GM19035 (cell line): ENCODE measurements around the gene GDF9.

Source experiments
- ATAC-seq: cut with Tn5 transposase; IDR thresholded peaks from one replicate; pipeline ENCODE4 v1.9.1; 2021; ENCODE audit not compliant: unreplicated experiment

GDF9 gene

GRCh38 chr5:132822650-132823480 is 43.4 kb downstream of the GDF9 start:
- no peak for ATAC-seq

- no peak for ATAC-seq
Measured at GRCh38 chr5:132821791-132822190, 44.5 kb downstream of the GDF9 start.

- ATAC-seq, result no peak
Measured at GRCh38 chr5:132821350-132821749, 44.9 kb downstream of the GDF9 start.

GRCh38 chr5:132820162-132820754 is 46.0 kb downstream of the GDF9 start:
- peak; percentile 90 for ATAC-seq

GRCh38 chr5:132819468-132819867 is 46.8 kb downstream of the GDF9 start:
- no peak for ATAC-seq

GRCh38 chr5:132817011-132817410 is 49.3 kb downstream of the GDF9 start:
- no peak for ATAC-seq

GRCh38 chr5:132816554-132816953 is 49.7 kb downstream of the GDF9 start:
- ATAC-seq, result no peak

GRCh38 chr5:132816083-132816482 is 50.2 kb downstream of the GDF9 start:
- no peak for ATAC-seq

- ATAC-seq, result no peak
Measured at GRCh38 chr5:132815454-132815853, 50.8 kb downstream of the GDF9 start.

- no peak for ATAC-seq
Measured at GRCh38 chr5:132814503-132815294, 51.6 kb downstream of the GDF9 start.

GRCh38 chr5:132813599-132814502 is 52.4 kb downstream of the GDF9 start:
- ATAC-seq, result no peak

- ATAC-seq, result no peak
Measured at GRCh38 chr5:132812781-132813598, 53.3 kb downstream of the GDF9 start, which contains the start of gene SOWAHA. TSS of gene SOWAHA (plus strand) at chr5:132813302. CDS start at chr5:132813622, 320 bp downstream.

- no peak for ATAC-seq
Measured at GRCh38 chr5:132812123-132812765, 54.0 kb downstream of the GDF9 start.
